NCI-H446 (cell line): ENCODE measurements around the gene PTPRT.
A peak's percentile ranks its signal among the peaks of the same experiment; 100 is the strongest.
"Not testable (repeated sequence)": the region's sequence is repeated elsewhere in the genome, so short reads cannot be mapped to it uniquely, and the experiment has no call there.

Experiments used
- DNase-seq, 2 experiments: peaks; one replicate each; lab custom pipeline; 2025; lab: John Stamatoyannopoulos, UW

Gene PTPRT

GRCh38 chr20:42910808-42911207 lies 278.9 kb downstream of the PTPRT start:
- not testable (repeated sequence) for DNase-seq

- peak in 1 of 2 experiments; percentile 1 for DNase-seq
These were observed 282.0 kb downstream of the PTPRT start for GRCh38 chr20:42907730-42908129.

GRCh38 chr20:42906120-42906519 lies 283.6 kb downstream of the PTPRT start:
- no peak for DNase-seq

GRCh38 chr20:42902509-42902908 lies 287.2 kb downstream of the PTPRT start:
- no peak for DNase-seq

GRCh38 chr20:42901689-42902440 lies 287.8 kb downstream of the PTPRT start:
- DNase-seq = no peak

GRCh38 chr20:42900764-42901163 lies 288.9 kb downstream of the PTPRT start:
- DNase-seq = not testable (repeated sequence)

GRCh38 chr20:42895020-42895419 lies 294.7 kb downstream of the PTPRT start:
- DNase-seq = no peak

- DNase-seq = no peak
These were observed 295.2 kb downstream of the PTPRT start for GRCh38 chr20:42894483-42894882.

GRCh38 chr20:42889517-42889916 lies 300.2 kb downstream of the PTPRT start:
- no peak for DNase-seq

- no peak for DNase-seq
These were observed 302.4 kb downstream of the PTPRT start for GRCh38 chr20:42887281-42887680.

GRCh38 chr20:42886801-42887200 lies 302.9 kb downstream of the PTPRT start:
- DNase-seq = no peak

GRCh38 chr20:42886046-42886445 lies 303.7 kb downstream of the PTPRT start:
- DNase-seq = no peak

- DNase-seq = no peak
These were observed 314.1 kb downstream of the PTPRT start for GRCh38 chr20:42875581-42875980.

GRCh38 chr20:42873259-42873658 lies 316.4 kb downstream of the PTPRT start:
- no peak for DNase-seq

- DNase-seq = no peak
These were observed 325.6 kb downstream of the PTPRT start for GRCh38 chr20:42864116-42864515.

- no peak for DNase-seq
These were observed 327.3 kb downstream of the PTPRT start for GRCh38 chr20:42862446-42862845.

GRCh38 chr20:42857446-42857845 lies 332.3 kb downstream of the PTPRT start:
- no peak for DNase-seq

- no peak for DNase-seq
These were observed 333.8 kb downstream of the PTPRT start for GRCh38 chr20:42855896-42856295.

GRCh38 chr20:42852691-42853090 lies 337.0 kb downstream of the PTPRT start:
- DNase-seq = no peak

GRCh38 chr20:42846784-42847490 lies 342.8 kb downstream of the PTPRT start:
- DNase-seq = no peak

- no peak for DNase-seq
These were observed 345.0 kb downstream of the PTPRT start for GRCh38 chr20:42844751-42845150.

- no peak for DNase-seq
These were observed 352.2 kb downstream of the PTPRT start for GRCh38 chr20:42837456-42837855.

- DNase-seq = no peak
These were observed 353.4 kb downstream of the PTPRT start for GRCh38 chr20:42836339-42836738.

- no peak for DNase-seq
These were observed 381.8 kb downstream of the PTPRT start for GRCh38 chr20:42807876-42808275.
